Ishikawa (cell line): Measurements from ENCODE around the gene PTPRM.

Source experiments
- CEBPB ChIP-seq: IDR thresholded peaks from 2 replicates; pipeline ENCODE4 v1.6.1; 2012
- CREB1 ChIP-seq: IDR thresholded peaks from 2 replicates; pipeline ENCODE4 v1.6.1; 2012; ENCODE audit warnings: low read depth
- EGR1 ChIP-seq: IDR thresholded peaks from 2 replicates; pipeline ENCODE4 v1.6.1; 2012
- EP300 ChIP-seq: IDR thresholded peaks from 2 replicates; pipeline ENCODE4 v1.6.1; 2012; ENCODE audit warnings: borderline replicate concordance
- FOXM1 ChIP-seq: IDR thresholded peaks from 2 replicates; pipeline ENCODE4 v1.6.1; 2012; ENCODE audit warnings: low read depth, borderline replicate concordance
- NFIC ChIP-seq: IDR thresholded peaks from 2 replicates; pipeline ENCODE4 v1.6.1; 2012
- RAD21 ChIP-seq: IDR thresholded peaks from 2 replicates; pipeline ENCODE4 v1.6.1; 2012; ENCODE audit warnings: low read depth
- TAF1 ChIP-seq: IDR thresholded peaks from 2 replicates; pipeline ENCODE4 v1.6.1; 2012; ENCODE audit warnings: low read depth, mild to moderate bottlenecking
- TCF12 ChIP-seq: IDR thresholded peaks from 2 replicates; pipeline ENCODE4 v1.6.1; 2012; ENCODE audit warnings: low read depth
- TEAD4 ChIP-seq: IDR thresholded peaks from 2 replicates; pipeline ENCODE4 v1.6.1; 2012
- YY1 ChIP-seq: IDR thresholded peaks from 2 replicates; pipeline ENCODE4 v1.6.1; 2012; ENCODE audit warnings: low read depth
- ZBTB7A ChIP-seq: IDR thresholded peaks from 2 replicates; pipeline ENCODE4 v1.6.1; 2012; ENCODE audit warnings: low read depth
- TF ChIP-seq, protein P1 (sequence below): IDR thresholded peaks from 2 replicates; pipeline ENCODE4 v1.6.1; 2012
- TF ChIP-seq, protein P2 (sequence below): IDR thresholded peaks from 2 replicates; pipeline ENCODE4 v1.6.1; 2012
- TF ChIP-seq, protein P3 (sequence below): IDR thresholded peaks from 2 replicates; pipeline ENCODE4 v1.6.1; 2012; ENCODE audit warnings: low read depth, mild to moderate bottlenecking

The PTPRM gene

DNA sequence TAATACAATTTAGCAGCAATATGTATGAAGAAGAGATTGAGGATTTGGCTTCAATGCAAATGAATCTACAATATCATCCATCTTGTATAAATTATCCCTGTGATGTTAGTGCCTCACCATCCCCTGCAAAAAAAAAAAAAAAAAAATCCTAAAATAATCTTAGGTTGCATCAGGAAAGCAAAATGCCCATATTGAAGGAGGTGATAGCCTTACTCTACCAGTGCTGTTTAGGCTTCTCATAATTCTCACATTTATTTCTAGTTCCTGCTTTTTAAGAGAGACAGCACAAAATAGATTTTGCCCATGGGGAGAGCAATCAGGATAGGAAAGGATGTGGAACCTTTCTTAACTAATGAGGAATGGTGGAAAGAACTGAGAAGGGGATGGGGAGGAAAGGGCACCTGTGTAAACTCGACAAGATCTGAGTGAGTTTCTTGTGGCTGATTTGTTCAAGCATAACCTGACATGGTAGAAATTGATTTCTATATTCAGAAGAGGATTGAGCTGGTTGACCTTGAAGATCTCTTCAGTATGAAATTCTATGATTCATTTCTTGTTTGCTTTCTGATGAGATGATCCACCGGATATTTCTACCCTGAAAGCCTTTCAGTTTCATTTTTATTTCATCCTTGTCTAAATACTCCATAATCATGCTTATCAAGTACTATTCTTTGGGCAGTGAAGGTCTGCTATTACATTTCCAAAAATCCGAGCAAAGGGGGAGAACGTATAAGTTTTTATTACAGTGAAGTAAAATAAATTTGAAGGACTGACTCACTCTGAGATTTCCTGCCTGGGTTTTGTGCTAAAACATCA lies 391.2 kb downstream of the PTPRM start:
- TF ChIP-seq CREB1 (no peak), RAD21 (no peak), TCF12 (no peak), EGR1 (no peak), EP300 (no peak), CEBPB (no peak), TAF1 (no peak), ZBTB7A (no peak), FOXM1 (no peak), TEAD4 (no peak), NFIC (no peak), YY1 (no peak)
- TF ChIP-seq, protein P1, sequence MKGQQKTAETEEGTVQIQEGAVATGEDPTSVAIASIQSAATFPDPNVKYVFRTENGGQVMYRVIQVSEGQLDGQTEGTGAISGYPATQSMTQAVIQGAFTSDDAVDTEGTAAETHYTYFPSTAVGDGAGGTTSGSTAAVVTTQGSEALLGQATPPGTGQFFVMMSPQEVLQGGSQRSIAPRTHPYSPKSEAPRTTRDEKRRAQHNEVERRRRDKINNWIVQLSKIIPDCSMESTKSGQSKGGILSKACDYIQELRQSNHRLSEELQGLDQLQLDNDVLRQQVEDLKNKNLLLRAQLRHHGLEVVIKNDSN = no peak
- TF ChIP-seq, protein P2, sequence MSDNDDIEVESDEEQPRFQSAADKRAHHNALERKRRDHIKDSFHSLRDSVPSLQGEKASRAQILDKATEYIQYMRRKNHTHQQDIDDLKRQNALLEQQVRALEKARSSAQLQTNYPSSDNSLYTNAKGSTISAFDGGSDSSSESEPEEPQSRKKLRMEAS = no peak
- TF ChIP-seq, protein P3, sequence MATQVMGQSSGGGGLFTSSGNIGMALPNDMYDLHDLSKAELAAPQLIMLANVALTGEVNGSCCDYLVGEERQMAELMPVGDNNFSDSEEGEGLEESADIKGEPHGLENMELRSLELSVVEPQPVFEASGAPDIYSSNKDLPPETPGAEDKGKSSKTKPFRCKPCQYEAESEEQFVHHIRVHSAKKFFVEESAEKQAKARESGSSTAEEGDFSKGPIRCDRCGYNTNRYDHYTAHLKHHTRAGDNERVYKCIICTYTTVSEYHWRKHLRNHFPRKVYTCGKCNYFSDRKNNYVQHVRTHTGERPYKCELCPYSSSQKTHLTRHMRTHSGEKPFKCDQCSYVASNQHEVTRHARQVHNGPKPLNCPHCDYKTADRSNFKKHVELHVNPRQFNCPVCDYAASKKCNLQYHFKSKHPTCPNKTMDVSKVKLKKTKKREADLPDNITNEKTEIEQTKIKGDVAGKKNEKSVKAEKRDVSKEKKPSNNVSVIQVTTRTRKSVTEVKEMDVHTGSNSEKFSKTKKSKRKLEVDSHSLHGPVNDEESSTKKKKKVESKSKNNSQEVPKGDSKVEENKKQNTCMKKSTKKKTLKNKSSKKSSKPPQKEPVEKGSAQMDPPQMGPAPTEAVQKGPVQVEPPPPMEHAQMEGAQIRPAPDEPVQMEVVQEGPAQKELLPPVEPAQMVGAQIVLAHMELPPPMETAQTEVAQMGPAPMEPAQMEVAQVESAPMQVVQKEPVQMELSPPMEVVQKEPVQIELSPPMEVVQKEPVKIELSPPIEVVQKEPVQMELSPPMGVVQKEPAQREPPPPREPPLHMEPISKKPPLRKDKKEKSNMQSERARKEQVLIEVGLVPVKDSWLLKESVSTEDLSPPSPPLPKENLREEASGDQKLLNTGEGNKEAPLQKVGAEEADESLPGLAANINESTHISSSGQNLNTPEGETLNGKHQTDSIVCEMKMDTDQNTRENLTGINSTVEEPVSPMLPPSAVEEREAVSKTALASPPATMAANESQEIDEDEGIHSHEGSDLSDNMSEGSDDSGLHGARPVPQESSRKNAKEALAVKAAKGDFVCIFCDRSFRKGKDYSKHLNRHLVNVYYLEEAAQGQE = no peak

DNA sequence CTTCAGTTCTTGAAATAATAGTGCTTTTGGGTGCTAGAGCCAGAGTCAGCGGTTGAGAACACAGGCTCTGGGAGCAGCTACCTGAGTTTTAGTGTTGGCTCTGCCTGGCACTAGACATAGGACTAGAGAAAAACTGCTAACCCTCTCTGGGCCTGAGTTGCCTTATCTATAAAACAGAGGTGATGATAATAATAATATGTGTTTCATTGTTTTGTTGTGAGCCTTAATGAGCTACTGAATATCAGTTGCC lies 391.7 kb downstream of the PTPRM start:
- TF ChIP-seq TCF12 (no peak), ZBTB7A (no peak), CREB1 (no peak), TEAD4 (no peak), FOXM1 (no peak)
- TF ChIP-seq, protein P1 = no peak

DNA sequence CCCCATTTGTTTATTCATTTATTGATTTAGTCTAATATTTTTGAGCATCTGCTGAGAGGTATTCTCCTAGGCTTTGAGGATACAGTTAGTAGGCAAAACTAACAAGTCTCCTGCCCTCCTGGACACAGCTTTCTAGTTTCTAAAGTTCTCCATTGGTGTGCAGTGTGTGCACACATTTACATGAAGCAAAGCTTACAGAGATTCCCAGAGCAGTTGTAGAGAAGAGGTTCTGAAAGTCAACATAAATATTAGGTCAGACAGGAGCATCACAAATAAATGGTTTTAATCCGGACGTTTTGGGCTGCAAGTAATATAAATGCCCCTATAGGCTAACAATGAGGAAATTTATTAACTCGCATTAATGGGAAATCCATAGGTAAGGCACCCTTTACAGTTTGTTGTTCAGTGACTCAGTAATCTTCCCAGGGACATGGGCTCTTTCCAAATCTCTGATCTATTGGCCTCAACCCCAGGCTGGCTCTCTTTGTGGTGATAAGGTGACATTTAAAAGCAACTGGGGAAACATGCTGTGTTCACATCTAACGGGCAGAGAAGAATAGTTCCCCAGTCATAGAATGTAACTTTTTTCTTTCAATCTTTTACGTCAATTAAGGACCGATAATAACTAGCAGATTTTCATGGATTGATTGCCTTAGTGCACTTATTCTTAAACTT lies 407.2 kb downstream of the PTPRM start:
- TF ChIP-seq NFIC (no peak), TCF12 (no peak), CREB1 (no peak), FOXM1 (no peak), RAD21 (no peak), TEAD4 (no peak), EGR1 (no peak), TAF1 (no peak), EP300 (no peak), YY1 (no peak), CEBPB (no peak), ZBTB7A (no peak)
- TF ChIP-seq, protein P3 = no peak
- TF ChIP-seq, protein P1 = no peak
- TF ChIP-seq, protein P2 = no peak

DNA sequence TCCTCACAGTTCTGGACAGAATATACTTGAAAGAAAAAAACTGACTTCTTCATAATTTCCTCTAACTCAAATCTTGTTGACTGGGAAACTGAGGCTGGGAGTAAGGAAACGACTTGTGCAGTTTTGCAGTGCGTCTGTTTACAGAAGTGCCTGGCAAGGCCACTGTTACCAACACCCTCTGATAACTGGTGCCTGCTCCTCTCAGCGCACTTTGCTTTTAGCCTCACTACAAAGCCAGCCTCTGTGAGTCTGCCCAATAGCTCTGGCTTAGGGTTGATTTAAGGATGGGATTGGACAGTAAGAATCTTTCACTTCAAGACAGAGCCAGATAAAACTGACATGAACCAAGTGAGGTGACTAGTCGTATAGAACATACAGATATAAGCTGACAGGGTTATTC lies 410.8 kb downstream of the PTPRM start:
- TF ChIP-seq TEAD4 = no peak
- no peak for TF ChIP-seq TCF12
- TF ChIP-seq EGR1 = no peak
- no peak for TF ChIP-seq CEBPB
- TF ChIP-seq, protein P3 = no peak
- TF ChIP-seq, protein P2 = no peak
- no peak for TF ChIP-seq FOXM1
